Brain pericyte (primary cell): ENCODE measurements around the gene STK10.

Experiments
- DNase-seq: peaks from one replicate; pipeline ENCODE4 v3.0.0-alpha.2; 2012; ENCODE audit warnings: low read depth, low spot score

The STK10 gene

GRCh38 chr5:172010278-172010677 is 177.7 kb downstream of the STK10 start:
- no peak for DNase-seq

- DNase-seq = no peak
Measured at GRCh38 chr5:172009536-172010270, 178.3 kb downstream of the STK10 start.

- DNase-seq = no peak
Measured at GRCh38 chr5:172008689-172009141, 179.3 kb downstream of the STK10 start.

DNA sequence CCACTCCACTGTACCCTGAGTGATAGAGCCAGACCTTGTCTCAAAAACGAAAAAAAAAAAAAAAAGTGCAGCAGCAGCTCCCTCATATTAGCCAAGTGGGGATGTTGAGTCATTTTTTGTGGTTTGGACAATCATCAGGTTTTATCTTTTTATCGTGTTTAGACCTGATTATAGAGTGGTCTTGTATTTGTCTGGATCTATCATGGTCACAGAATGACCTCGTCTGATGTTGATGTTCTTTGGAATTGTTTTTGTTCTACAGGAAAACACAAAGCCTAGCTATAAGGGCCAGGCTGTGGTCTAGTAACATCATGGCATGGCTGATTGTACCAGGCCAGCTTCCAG is 179.9 kb downstream of the STK10 start:
- no peak for DNase-seq

- DNase-seq = no peak
Measured at GRCh38 chr5:172007175-172008110, 180.6 kb downstream of the STK10 start.

GRCh38 chr5:172006321-172007174 is 181.5 kb downstream of the STK10 start, which contains the start of gene FBXW11:
Gene FBXW11, minus strand, starts transcription at chr5:172006638. Its CDS starts 136 bp downstream, at chr5:172006502.
- DNase-seq = peak; percentile 91

GRCh38 chr5:172005708-172006320 is 182.2 kb downstream of the STK10 start:
- DNase-seq = no peak

GRCh38 chr5:172004824-172005237 is 183.2 kb downstream of the STK10 start:
- no peak for DNase-seq

GRCh38 chr5:172003746-172004145 is 184.3 kb downstream of the STK10 start:
- DNase-seq = no peak

- no peak for DNase-seq
Measured at GRCh38 chr5:172002840-172003512, 185.0 kb downstream of the STK10 start.

GRCh38 chr5:172002310-172002709 is 185.7 kb downstream of the STK10 start:
- DNase-seq = no peak

DNA sequence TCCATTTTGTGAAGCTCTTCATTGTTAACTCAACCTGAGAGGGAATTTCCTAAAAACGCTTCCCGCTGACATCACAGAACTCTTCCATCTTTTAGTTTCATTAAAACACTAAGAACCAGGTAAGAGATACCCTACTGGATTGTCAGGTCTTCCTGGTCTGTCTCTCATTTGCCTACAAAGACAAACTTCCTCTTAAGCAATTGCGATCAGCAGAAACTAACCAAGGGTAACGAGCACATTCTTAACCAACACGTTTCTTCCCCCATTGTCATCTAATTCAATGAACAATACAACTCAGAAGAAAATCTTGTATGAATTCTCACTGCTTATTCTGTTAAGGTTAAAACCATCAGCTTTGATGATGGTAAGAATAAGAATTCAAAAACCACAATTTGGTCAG is 188.1 kb downstream of the STK10 start:
- DNase-seq = no peak

GRCh38 chr5:171999100-171999499 is 188.9 kb downstream of the STK10 start:
- no peak for DNase-seq

DNA sequence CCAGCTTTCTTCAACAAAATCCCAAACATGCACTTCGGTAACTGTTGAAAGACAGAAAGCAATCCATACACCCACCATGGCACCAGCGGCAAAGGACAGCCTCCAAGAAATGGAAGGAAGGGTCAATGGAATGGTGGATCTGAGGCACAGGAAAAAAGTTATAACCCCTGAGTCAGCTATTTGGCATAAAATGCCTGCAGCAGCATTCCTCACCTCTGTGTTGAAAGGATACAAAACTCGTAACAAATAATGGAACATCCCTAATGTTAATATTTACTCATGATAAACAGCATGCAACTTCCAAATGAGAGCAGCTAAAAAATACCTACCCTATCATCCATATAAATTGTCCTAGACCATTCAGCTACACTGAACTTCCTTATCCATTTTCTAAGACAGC is 191.0 kb downstream of the STK10 start:
- DNase-seq = no peak

- no peak for DNase-seq
Measured at GRCh38 chr5:171992813-171993212, 195.2 kb downstream of the STK10 start.

- no peak for DNase-seq
Measured at GRCh38 chr5:171992305-171992704, 195.7 kb downstream of the STK10 start.
